ENCODE results near the gene PER3. TPM values are rescaled to one million over a fixed set of nuclear protein-coding genes. Genes with fewer than 3 reads are reported as not detected.

The PER3 gene
- total RNA-seq, 1 donor = 22.4 TPM

- H3K27ac ChIP-seq (ENCODE audit: low read depth, low read length) = no peak overlapping the region
- H4K20me1 ChIP-seq (ENCODE audit: insufficient read depth, low read length) = no peaks in the 10 kb centered on the region
- H3K4me2 ChIP-seq (ENCODE audit: insufficient read depth, low read length) = no peak overlapping the region
- H3K4me1 ChIP-seq (ENCODE audit: insufficient read depth, low read length) = peaks cover 29% of the 10 kb centered on the region
- no peak for DNase-seq (ENCODE audit: insufficient read length, low spot score, missing footprints)
- TF ChIP-seq, protein P1, sequence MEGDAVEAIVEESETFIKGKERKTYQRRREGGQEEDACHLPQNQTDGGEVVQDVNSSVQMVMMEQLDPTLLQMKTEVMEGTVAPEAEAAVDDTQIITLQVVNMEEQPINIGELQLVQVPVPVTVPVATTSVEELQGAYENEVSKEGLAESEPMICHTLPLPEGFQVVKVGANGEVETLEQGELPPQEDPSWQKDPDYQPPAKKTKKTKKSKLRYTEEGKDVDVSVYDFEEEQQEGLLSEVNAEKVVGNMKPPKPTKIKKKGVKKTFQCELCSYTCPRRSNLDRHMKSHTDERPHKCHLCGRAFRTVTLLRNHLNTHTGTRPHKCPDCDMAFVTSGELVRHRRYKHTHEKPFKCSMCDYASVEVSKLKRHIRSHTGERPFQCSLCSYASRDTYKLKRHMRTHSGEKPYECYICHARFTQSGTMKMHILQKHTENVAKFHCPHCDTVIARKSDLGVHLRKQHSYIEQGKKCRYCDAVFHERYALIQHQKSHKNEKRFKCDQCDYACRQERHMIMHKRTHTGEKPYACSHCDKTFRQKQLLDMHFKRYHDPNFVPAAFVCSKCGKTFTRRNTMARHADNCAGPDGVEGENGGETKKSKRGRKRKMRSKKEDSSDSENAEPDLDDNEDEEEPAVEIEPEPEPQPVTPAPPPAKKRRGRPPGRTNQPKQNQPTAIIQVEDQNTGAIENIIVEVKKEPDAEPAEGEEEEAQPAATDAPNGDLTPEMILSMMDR (IDR thresholded peaks at IDR 0.05; ENCODE audit: extremely low read depth, low read depth, low read length) = no peak
- no peak overlapping the region for H3K4me3 ChIP-seq (ENCODE audit: insufficient read depth, low read length)
- peaks cover 2% of the 10 kb centered on the region for H3K27me3 ChIP-seq (ENCODE audit: insufficient read depth, low read length)
- H3K9me3 ChIP-seq (ENCODE audit: low read depth, low read length) = no peaks in the 10 kb centered on the region
- H3K36me3 ChIP-seq (ENCODE audit: insufficient read depth, low read length) = no peaks in the 10 kb centered on the region
- no peak overlapping the region for H2AFZ ChIP-seq (ENCODE audit: low read length)
- no peaks in the 10 kb centered on the region for H3K79me2 ChIP-seq (ENCODE audit: insufficient read depth, low read length)
These were observed 106.8 kb downstream of the PER3 start for GRCh38 chr1:7890853-7891252.

DNA sequence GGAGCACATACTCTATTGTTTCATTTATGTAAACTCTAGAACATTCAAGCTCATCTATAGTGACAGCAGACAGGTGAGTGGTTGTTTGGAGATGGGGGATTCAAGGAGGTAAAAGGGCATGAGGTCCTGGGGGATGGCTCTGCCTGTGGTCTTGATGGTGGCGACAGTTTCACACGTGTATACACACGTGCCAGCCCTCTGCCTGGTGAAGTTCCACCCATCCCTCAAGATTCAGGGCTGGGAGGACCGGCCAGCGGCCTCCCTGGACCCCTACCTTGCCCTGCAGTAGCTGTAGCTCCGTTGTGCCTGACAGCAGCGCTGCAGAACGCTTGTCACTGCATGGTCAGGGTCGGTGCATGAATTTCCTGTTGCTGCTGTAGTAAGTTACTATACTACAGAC lies 107.7 kb downstream of the PER3 start:
- Histone ChIP-seq H3K4me1 (ENCODE audit: insufficient read depth, low read length) (peaks cover 23% of the 10 kb centered on the region), H4K20me1 (ENCODE audit: insufficient read depth, low read length) (no peaks in the 10 kb centered on the region), H3K27ac (ENCODE audit: low read depth, low read length) (no peak overlapping the region), H3K36me3 (ENCODE audit: insufficient read depth, low read length) (no peaks in the 10 kb centered on the region), H3K9me3 (ENCODE audit: low read depth, low read length) (no peaks in the 10 kb centered on the region), H2AFZ (ENCODE audit: low read length) (no peak overlapping the region), H3K4me3 (ENCODE audit: insufficient read depth, low read length) (no peak overlapping the region), H3K79me2 (ENCODE audit: insufficient read depth, low read length) (no peaks in the 10 kb centered on the region), H3K4me2 (ENCODE audit: insufficient read depth, low read length) (no peak overlapping the region), H3K27me3 (ENCODE audit: insufficient read depth, low read length) (no peaks in the 10 kb centered on the region)
- DNase-seq (ENCODE audit: insufficient read length, low spot score, missing footprints) = no peak
- TF ChIP-seq, protein P1 (IDR thresholded peaks at IDR 0.05; ENCODE audit: extremely low read depth, low read depth, low read length) = no peak

DNA sequence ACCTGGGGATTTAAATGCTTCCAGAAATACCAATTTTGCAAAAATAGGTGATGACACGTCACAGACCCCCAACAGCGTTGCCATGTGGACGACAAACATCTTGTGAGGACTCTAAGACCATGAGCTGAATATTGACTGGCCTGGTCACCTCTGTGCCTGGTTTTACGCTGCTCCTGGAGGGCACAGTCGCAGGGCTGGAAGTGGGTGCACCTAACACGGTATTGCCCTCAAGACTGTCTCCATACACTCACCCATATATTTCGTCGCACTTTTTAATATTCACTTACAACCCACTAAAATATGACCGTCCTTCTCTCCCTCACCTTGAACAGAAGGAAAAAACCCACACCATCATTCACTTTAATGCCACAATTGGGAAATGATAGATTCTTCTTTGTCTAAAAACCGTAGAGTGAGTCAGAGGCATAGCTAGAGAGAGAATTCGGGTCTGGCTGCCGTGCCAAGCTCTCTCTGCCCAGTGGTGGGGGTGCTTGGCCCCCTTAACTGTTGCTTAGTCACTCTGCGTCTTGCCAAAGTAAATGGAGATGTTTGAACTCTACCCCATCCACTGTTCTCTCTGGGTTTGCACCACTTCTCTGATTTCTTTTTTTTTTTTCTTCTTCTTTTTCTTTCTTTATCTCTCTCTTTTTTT lies 109.6 kb downstream of the PER3 start:
- TF ChIP-seq, protein P1 (IDR thresholded peaks at IDR 0.05; ENCODE audit: extremely low read depth, low read depth, low read length) = no peak
- peak; percentile 93 for DNase-seq (ENCODE audit: insufficient read length, low spot score, missing footprints)
- H3K4me2 ChIP-seq (ENCODE audit: insufficient read depth, low read length) = peak overlapping the region; percentile 72

More for the DNA sequence above, 109.6 kb downstream of the PER3 start:
- peaks cover 23% of the 10 kb centered on the region for H3K4me1 ChIP-seq (ENCODE audit: insufficient read depth, low read length)
- no peaks in the 10 kb centered on the region for H4K20me1 ChIP-seq (ENCODE audit: insufficient read depth, low read length)
- no peaks in the 10 kb centered on the region for H3K36me3 ChIP-seq (ENCODE audit: insufficient read depth, low read length)
- H2AFZ ChIP-seq (ENCODE audit: low read length) = no peak overlapping the region
- H3K4me3 ChIP-seq (ENCODE audit: insufficient read depth, low read length) = no peak overlapping the region
- no peaks in the 10 kb centered on the region for H3K27me3 ChIP-seq (ENCODE audit: insufficient read depth, low read length)
- no peaks in the 10 kb centered on the region for H3K79me2 ChIP-seq (ENCODE audit: insufficient read depth, low read length)
- H3K9me3 ChIP-seq (ENCODE audit: low read depth, low read length) = no peaks in the 10 kb centered on the region
- peak overlapping the region; percentile 41 for H3K27ac ChIP-seq (ENCODE audit: low read depth, low read length)

Other genes starting within 250 kb of the PER3 start
- 101 and 103 TPM in 2 replicates for gene VAMP3, start 13.0 kb upstream of the PER3 start, total RNA-seq
- under 0.01 and 0.29 TPM in 2 replicates for gene UTS2, start 68.8 kb downstream of the PER3 start, total RNA-seq
- under 0.01 TPM in 2 replicates for gene TNFRSF9, start 156.5 kb downstream of the PER3 start, total RNA-seq
- gene PARK7, start 177.4 kb downstream of the PER3 start, total RNA-seq = 158 and 168 TPM in 2 replicates
- 60.4 and 69.5 TPM in 2 replicates for gene ERRFI1, start 242.0 kb downstream of the PER3 start, total RNA-seq

Data from osteoblast (primary cell).